Sigmoid colon (tissue), 7 donors: ENCODE results near the gene COMP. TPM values are rescaled to one million over a fixed set of nuclear protein-coding genes. Genes with fewer than 3 reads are reported as not detected.

ENCODE experiments used
- DNase-seq: peaks from one replicate; pipeline ENCODE4 v3.0.0-alpha.2; 2019
- H3K27ac ChIP-seq, 4 donors: fragments of 200-600 bp; sonication (generic); one replicate each; pipeline ENCODE4 v1.5.1; 2016 to 2019; ENCODE audit warnings: mild to moderate bottlenecking in 1 of 4
- H3K27me3 ChIP-seq, 3 donors: fragments of 200-600 bp; sonication (generic); one replicate each; pipeline ENCODE4 v1.5.1; 2019; ENCODE audit warnings: mild to moderate bottlenecking in 1 of 3
- H3K36me3 ChIP-seq, 4 donors: fragments of 200-600 bp; sonication (generic); one replicate each; pipeline ENCODE4 v1.5.1; 2016 to 2019
- H3K4me1 ChIP-seq, 4 donors: fragments of 200-600 bp; sonication (generic); one replicate each; pipeline ENCODE4 v1.5.1; 2017 to 2019
- H3K4me3 ChIP-seq, 4 donors: fragments of 200-600 bp; sonication (generic); one replicate each; pipeline ENCODE4 v1.5.1; 2017 to 2019; ENCODE audit warnings: mild to moderate bottlenecking in 2 of 4, moderate library complexity in 1 of 4
- H3K9me3 ChIP-seq, 4 donors: fragments of 200-600 bp in 3 of 4; sonication (generic) in 3 of 4; one replicate each; pipeline versions ENCODE4 v1.5.1 to v1.6.1; 2013 to 2019
- CTCF ChIP-seq, 4 experiments: fragments of 450-650 bp in 3 of 4; fragments of 200-600 bp in 1 of 4; IDR thresholded peaks; one replicate each; pipeline ENCODE4 v1.5.1; 2016 to 2019; ENCODE audit warnings: antibody characterized with exemption in 4 of 4, mild to moderate bottlenecking in 3 of 4, moderate library complexity in 2 of 4
- EP300 ChIP-seq, 4 donors: sonication (generic); formaldehyde crosslinking; IDR thresholded peaks; one replicate each; pipeline ENCODE4 v1.6.1; 2017; ENCODE audit warnings: antibody characterized with exemption in 4 of 4
- POLR2A ChIP-seq, 2 donors: fragments of 450-650 bp; IDR thresholded peaks; one replicate each; pipeline ENCODE4 v1.6.1; 2016; ENCODE audit warnings: antibody characterized with exemption in 2 of 2, mild to moderate bottlenecking in 2 of 2, moderate library complexity in 2 of 2
- POLR2AphosphoS5 ChIP-seq, 4 donors: sonication (generic); formaldehyde crosslinking; IDR thresholded peaks; one replicate each; pipeline ENCODE4 v1.6.1; 2017; ENCODE audit warnings: antibody characterized with exemption in 4 of 4
- WGBS, 2 donors: extraction: QIAGEN DNeasy Blood & Tissue Kit; methylation state at CpG; one replicate each; pipeline ENCODE4 v1.1.7; 2013; 5-methylcytosine and 5-hydroxymethylcytosine counted together
- intact Hi-C: fragments of 100-400 bp; cut with DNase I; formaldehyde crosslinking; loops from one replicate; pipeline ENCODE4 v1.15.1; 2023
- polyA plus RNA-seq, 3 donors: library from polyadenylated mRNA; stranded (reverse); fragments of 200-250 nt; gene quantifications; one replicate each; pipeline ENCODE4 v1.2.3, GENCODE V29; 2013
- total RNA-seq, 4 donors: library from RNA; depleted of rRNA; stranded (reverse); fragments of >200 nt; gene quantifications; one replicate each; pipeline ENCODE4 v1.1.0, GENCODE V29; 2016
- donor health status: healthy with polysubstance abuse.
- donor health status: Bipolar disorder and iron deficiency.
- donor health status: healthy.

The COMP gene
- total and polyA plus RNA-seq, 7 donors = 0.22 to 6.9 (median 0.66) TPM; not detected in 2

DNA sequence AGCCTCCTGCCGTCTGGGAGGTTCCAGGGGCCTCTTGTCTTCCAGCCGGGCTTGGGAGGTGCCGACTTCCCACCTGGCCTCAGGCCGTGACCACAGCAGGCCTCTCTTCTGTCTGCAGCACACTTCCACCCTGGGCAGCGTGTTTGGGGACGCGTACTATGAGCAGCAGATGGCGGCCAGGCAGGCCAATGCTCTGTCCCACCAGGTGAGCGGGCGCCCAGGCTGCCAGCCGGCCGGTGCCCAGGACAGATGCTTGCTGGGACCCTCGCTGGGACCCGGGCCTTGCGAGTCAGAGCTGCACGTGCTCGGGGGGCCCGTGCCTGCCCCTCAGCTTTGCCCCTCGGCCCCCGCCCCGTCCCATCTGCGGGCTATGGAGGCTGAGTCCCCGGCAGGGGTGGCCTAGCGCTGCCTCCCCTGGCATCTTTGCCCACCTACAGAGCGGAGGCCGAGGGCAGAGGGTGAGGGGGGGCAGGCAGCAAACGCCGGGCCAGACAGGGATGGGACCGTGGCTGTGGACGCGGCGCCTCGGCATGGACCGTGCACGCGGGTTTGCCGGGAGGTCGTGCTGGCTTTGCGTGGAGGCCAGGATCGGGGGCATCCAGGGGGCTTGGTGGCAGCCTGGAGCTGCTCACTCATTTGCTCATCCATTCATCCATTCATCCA, 16.2 kb downstream of the COMP start:
- WGBS, 2 donors = 95 to 96% methylated on average over 40 of the region's 40 CpGs
- no peak for DNase-seq
- H3K4me1 ChIP-seq = peaks cover 0 to 6% (median 0%) of the 10 kb centered on the region in 4 donors
- no peak overlapping the region for H3K27ac ChIP-seq
- H3K4me3 ChIP-seq = no peak overlapping the region
- intact Hi-C loops = no loop called here
- no peak for TF ChIP-seq POLR2AphosphoS5 (IDR thresholded peaks at IDR 0.05)
- TF ChIP-seq CTCF (IDR thresholded peaks at IDR 0.05) = no peak
- TF ChIP-seq EP300 (IDR thresholded peaks at IDR 0.05) = no peak
- TF ChIP-seq POLR2A (IDR thresholded peaks at IDR 0.05) = no peak
- H3K27me3 ChIP-seq = peaks cover 0 to 19% (median 0%) of the 10 kb centered on the region in 3 donors
- no peaks in the 10 kb centered on the region for H3K9me3 ChIP-seq
- peaks cover 0 to 10% (median 0%) of the 10 kb centered on the region in 4 donors for H3K36me3 ChIP-seq

GRCh38 chr19:18774107-18774506, 17.0 kb downstream of the COMP start:
- TF ChIP-seq CTCF (IDR thresholded peaks at IDR 0.05) = no peak
- TF ChIP-seq POLR2A (IDR thresholded peaks at IDR 0.05) = no peak
- TF ChIP-seq EP300 (IDR thresholded peaks at IDR 0.05) = no peak
- no peak for TF ChIP-seq POLR2AphosphoS5 (IDR thresholded peaks at IDR 0.05)
- Histone ChIP-seq H3K27ac (no peak overlapping the region), H3K36me3 (peaks cover 0 to 10% (median 0%) of the 10 kb centered on the region in 4 donors), H3K4me1 (peaks cover 0 to 6% (median 0%) of the 10 kb centered on the region in 4 donors), H3K4me3 (no peak overlapping the region), H3K27me3 (peaks cover 0 to 18% (median 0%) of the 10 kb centered on the region in 3 donors), H3K9me3 (no peaks in the 10 kb centered on the region)
- intact Hi-C loops = no loop called here
- 93 to 95% methylated on average over 11 of the region's 11 CpGs for WGBS, 2 donors
- DNase-seq = no peak

GRCh38 chr19:18773682-18774081, 17.4 kb downstream of the COMP start:
- DNase-seq = no peak
- peaks cover 0 to 14% (median 0%) of the 10 kb centered on the region in 3 donors for H3K27me3 ChIP-seq
- WGBS, 2 donors = 90 to 94% methylated on average over 9 of the region's 9 CpGs
- H3K9me3 ChIP-seq = no peaks in the 10 kb centered on the region
- peaks cover 0 to 6% (median 0%) of the 10 kb centered on the region in 4 donors for H3K4me1 ChIP-seq
- intact Hi-C loops = no loop called here
- H3K36me3 ChIP-seq = peaks cover 0 to 10% (median 0%) of the 10 kb centered on the region in 4 donors
- H3K4me3 ChIP-seq = no peak overlapping the region
- TF ChIP-seq POLR2A (IDR thresholded peaks at IDR 0.05) (no peak), CTCF (IDR thresholded peaks at IDR 0.05) (no peak), POLR2AphosphoS5 (IDR thresholded peaks at IDR 0.05) (no peak), EP300 (IDR thresholded peaks at IDR 0.05) (no peak)
- no peak overlapping the region for H3K27ac ChIP-seq

DNA sequence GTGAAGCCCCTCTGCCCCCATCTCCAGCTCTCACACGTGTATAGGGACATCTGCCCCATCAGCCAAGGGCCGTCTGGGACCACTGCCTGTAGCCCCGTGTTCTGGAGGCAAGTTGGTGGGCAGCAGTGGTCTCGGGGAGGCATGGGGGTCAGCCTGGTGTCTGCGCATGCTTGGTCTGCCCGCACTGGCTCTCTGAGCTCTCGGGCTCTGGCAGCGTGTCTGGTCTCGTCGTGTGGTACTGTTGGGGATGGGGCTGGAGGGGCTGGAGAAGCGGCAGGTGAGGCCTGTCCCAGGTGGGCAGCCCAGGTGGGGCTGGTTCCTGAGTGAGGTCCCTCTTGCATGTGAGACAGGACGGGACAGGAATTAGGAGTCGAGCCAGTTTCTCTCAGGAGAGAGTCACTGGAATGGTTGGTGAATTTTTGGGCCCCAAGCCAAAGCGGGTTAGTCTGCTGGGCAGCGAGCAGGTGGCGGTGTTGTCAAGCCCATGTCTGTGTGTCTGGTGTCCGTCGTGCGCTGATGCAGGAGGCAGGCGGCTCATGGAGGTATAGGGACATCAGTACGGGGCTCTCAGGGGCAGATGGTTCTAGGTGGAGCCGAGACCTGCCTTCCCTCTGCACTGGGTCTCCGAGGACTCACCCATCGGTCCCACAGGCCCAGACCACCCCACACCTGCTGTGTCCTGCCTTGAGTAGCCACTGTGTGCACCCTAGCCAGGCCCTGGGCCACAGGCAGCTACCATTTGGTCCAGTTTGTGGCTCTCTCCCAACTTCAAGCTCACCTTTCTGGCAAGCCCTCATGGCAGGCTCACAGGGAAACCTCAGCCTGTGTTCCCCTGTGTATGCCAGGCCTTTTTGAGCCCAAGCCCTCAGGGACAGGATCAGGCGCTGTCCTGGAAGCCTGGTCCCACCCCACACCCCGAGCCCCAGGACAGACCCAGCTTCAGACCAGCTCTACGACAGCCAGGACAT, 18.2 kb downstream of the COMP start:
- Histone ChIP-seq H3K4me1 (peaks cover 0 to 6% (median 0%) of the 10 kb centered on the region in 4 donors), H3K27me3 (peaks cover 0 to 6% (median 0%) of the 10 kb centered on the region in 3 donors), H3K4me3 (no peak overlapping the region), H3K9me3 (no peaks in the 10 kb centered on the region), H3K27ac (no peak overlapping the region), H3K36me3 (peaks cover 0 to 10% (median 0%) of the 10 kb centered on the region in 4 donors)
- TF ChIP-seq EP300 (IDR thresholded peaks at IDR 0.05) = no peak
- TF ChIP-seq POLR2AphosphoS5 (IDR thresholded peaks at IDR 0.05) = no peak
- no peak for TF ChIP-seq CTCF (IDR thresholded peaks at IDR 0.05)
- no peak for TF ChIP-seq POLR2A (IDR thresholded peaks at IDR 0.05)
- no peak for DNase-seq
- intact Hi-C loops = no loop called here
- WGBS, 2 donors = 87 to 89% methylated on average over 27 of the region's 27 CpGs
